Activated T-helper 1 cell treated with anti-CD3 and anti-CD28 coated beads, Interleukin-12 subunit alpha, Interleukin-12 subunit beta, Interleukin-2, Interleukin-4 antibody, amounts not matched to agents 30 ng/mL and 10 ng/mL and 1 ng/mL, durations not matched to agents 14 hours and 24 hours and 36 hours (primary cell): ENCODE data around the gene MYOZ1. TPM values are rescaled to one million over a fixed set of nuclear protein-coding genes. Genes with fewer than 3 reads are reported as not detected.
"Not testable (repeated sequence)": the region's sequence is repeated elsewhere in the genome, so short reads cannot be mapped to it uniquely, and the experiment has no call there.

Source experiments
- DNase-seq: peaks from one replicate; pipeline ENCODE4 v3.0.0; 2021; ENCODE audit warnings: low spot score
- H3K27ac Mint-ChIP-seq: one replicate; pipeline ENCODE4 v1.8.0; 2021; ENCODE audit warnings: mild to moderate bottlenecking, mixed read lengths
- H3K27me3 Mint-ChIP-seq: one replicate; pipeline ENCODE4 v1.8.0; 2022; ENCODE audit warnings: mild to moderate bottlenecking, moderate library complexity, mixed read lengths; ENCODE audit not compliant: insufficient read depth
- H3K36me3 Mint-ChIP-seq: one replicate; pipeline ENCODE4 v1.8.0; 2021; ENCODE audit warnings: low read depth, mixed read lengths
- H3K4me1 Mint-ChIP-seq: one replicate; pipeline ENCODE4 v1.8.0; 2021; ENCODE audit warnings: low read depth, mixed read lengths
- H3K4me3 Mint-ChIP-seq: one replicate; pipeline ENCODE4 v1.8.0; 2021; ENCODE audit warnings: mild to moderate bottlenecking, moderate library complexity, mixed read lengths
- H3K9me3 Mint-ChIP-seq: one replicate; pipeline ENCODE4 v1.8.0; 2021; ENCODE audit warnings: mixed read lengths
- intact Hi-C: fragments of 100-400 bp; cut with micrococcal nuclease; formaldehyde crosslinking; loops from one replicate; pipeline ENCODE4 v1.15.1; 2024
- total RNA-seq: library from RNA; stranded (reverse); gene quantifications from 2 replicates; pipeline ENCODE4 v1.2.3, GENCODE V29; 2022

The MYOZ1 gene, protein sequence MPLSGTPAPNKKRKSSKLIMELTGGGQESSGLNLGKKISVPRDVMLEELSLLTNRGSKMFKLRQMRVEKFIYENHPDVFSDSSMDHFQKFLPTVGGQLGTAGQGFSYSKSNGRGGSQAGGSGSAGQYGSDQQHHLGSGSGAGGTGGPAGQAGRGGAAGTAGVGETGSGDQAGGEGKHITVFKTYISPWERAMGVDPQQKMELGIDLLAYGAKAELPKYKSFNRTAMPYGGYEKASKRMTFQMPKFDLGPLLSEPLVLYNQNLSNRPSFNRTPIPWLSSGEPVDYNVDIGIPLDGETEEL
- total RNA-seq: not detected in 2 replicates

- no peak within 1 kb of the TSS for H3K27ac Mint-ChIP-seq
- peaks cover 23% of the 10 kb centered on the region for H3K4me1 Mint-ChIP-seq
- no peak within 1 kb of the TSS for H3K4me3 Mint-ChIP-seq
- no peak for DNase-seq
- peaks cover 7% of the 10 kb centered on the region for H3K27me3 Mint-ChIP-seq
- H3K9me3 Mint-ChIP-seq: no peaks in the 10 kb centered on the region
- no peaks in the 10 kb centered on the region for H3K36me3 Mint-ChIP-seq
- intact Hi-C loops: loop anchor here (5.0 kb wide), 1 partner anchor 284 kb away; the partner anchor contains the start of gene CFAP70
Measured at GRCh38 chr10:73641328-73642060, at the start of gene MYOZ1. MYOZ1 (minus strand) TSS chr10:73641474; CDS start chr10:73640017, 1,457 bp downstream.

DNA sequence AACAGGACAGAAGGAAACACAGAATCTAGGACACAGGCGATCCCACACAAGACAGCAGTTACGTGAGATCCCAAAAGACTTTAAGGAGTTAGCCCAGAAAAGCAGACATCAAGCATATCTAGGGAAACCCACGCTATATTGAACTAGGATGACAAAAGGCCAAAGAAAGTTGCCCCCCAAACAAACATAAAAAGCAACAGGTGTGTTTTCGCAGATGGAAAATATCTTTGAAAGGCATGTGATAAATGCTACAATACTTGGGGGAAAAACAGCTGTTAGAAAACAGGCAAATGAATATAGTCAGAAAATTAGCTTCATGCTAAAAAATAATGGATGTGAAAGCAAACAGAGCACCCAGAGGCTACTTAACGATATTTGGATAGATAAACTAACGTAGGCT, 49.5 kb upstream of the MYOZ1 start:
- H3K27me3 Mint-ChIP-seq, intact Hi-C loops, DNase-seq, H3K36me3 Mint-ChIP-seq, H3K4me3 Mint-ChIP-seq, H3K4me1 Mint-ChIP-seq, H3K9me3 Mint-ChIP-seq, H3K27ac Mint-ChIP-seq: not testable (repeated sequence)

DNA sequence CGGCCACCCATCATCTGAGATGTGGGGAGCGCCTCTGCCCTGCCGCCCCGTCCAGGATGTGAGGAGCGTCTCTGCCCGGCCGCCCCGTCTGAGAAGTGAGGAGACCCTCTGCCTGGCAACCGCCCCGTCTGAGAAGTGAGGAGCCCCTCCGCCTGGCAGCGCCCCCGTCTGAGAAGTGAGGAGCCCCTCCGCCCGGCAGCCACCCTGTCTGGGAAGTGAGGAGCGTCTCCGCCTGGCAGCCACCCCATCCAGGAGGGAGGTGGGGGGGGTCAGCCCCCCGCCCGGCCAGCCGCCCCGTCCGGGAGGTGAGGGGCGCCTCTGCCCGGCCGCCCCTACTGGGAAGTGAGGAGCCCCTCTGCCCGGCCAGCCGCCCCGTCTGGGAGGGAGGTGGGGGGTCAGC, 48.3 kb upstream of the MYOZ1 start:
- H3K4me3 Mint-ChIP-seq, H3K27me3 Mint-ChIP-seq, DNase-seq, H3K9me3 Mint-ChIP-seq, H3K27ac Mint-ChIP-seq, intact Hi-C loops, H3K4me1 Mint-ChIP-seq, H3K36me3 Mint-ChIP-seq: not testable (repeated sequence)

- DNase-seq, H3K4me1 Mint-ChIP-seq, H3K27me3 Mint-ChIP-seq, H3K9me3 Mint-ChIP-seq, H3K27ac Mint-ChIP-seq, H3K4me3 Mint-ChIP-seq, intact Hi-C loops, H3K36me3 Mint-ChIP-seq: not testable (repeated sequence)
Measured at GRCh38 chr10:73687641-73688040, 46.4 kb upstream of the MYOZ1 start.

GRCh38 chr10:73674546-73674945, 33.3 kb upstream of the MYOZ1 start:
- H3K9me3 Mint-ChIP-seq, H3K27me3 Mint-ChIP-seq, H3K36me3 Mint-ChIP-seq, intact Hi-C loops, DNase-seq, H3K27ac Mint-ChIP-seq, H3K4me3 Mint-ChIP-seq, H3K4me1 Mint-ChIP-seq: not testable (repeated sequence)

GRCh38 chr10:73668378-73668777, 27.1 kb upstream of the MYOZ1 start:
- intact Hi-C loops, H3K4me3 Mint-ChIP-seq, H3K9me3 Mint-ChIP-seq, DNase-seq, H3K27me3 Mint-ChIP-seq, H3K4me1 Mint-ChIP-seq, H3K27ac Mint-ChIP-seq, H3K36me3 Mint-ChIP-seq: not testable (repeated sequence)

- H3K36me3 Mint-ChIP-seq, H3K4me3 Mint-ChIP-seq, H3K9me3 Mint-ChIP-seq, H3K27me3 Mint-ChIP-seq, H3K4me1 Mint-ChIP-seq, H3K27ac Mint-ChIP-seq, intact Hi-C loops, DNase-seq: not testable (repeated sequence)
Measured at GRCh38 chr10:73666153-73666809, 25.0 kb upstream of the MYOZ1 start.

DNA sequence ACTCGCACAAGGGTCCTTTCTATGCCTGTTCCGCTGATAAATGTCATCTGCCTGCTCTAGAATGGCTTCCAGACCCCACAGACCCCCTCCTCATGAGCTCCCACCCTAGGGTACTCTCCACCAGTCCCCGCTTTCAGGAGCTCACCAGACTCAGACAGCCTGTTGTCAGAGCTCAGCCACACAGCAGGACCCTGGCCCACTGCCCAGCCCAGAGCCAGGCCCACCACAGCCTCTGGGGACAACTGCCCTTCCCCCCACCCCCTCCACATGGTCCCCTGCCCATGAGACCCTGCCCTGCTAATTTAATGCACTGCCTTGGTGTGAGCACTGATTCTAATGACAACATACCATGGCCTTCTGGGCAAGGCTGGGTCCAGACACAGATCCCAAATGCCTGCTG, 24.3 kb upstream of the MYOZ1 start:
- H3K4me1 Mint-ChIP-seq, H3K27ac Mint-ChIP-seq, DNase-seq, H3K9me3 Mint-ChIP-seq, H3K4me3 Mint-ChIP-seq, intact Hi-C loops, H3K36me3 Mint-ChIP-seq, H3K27me3 Mint-ChIP-seq: not testable (repeated sequence)

DNA sequence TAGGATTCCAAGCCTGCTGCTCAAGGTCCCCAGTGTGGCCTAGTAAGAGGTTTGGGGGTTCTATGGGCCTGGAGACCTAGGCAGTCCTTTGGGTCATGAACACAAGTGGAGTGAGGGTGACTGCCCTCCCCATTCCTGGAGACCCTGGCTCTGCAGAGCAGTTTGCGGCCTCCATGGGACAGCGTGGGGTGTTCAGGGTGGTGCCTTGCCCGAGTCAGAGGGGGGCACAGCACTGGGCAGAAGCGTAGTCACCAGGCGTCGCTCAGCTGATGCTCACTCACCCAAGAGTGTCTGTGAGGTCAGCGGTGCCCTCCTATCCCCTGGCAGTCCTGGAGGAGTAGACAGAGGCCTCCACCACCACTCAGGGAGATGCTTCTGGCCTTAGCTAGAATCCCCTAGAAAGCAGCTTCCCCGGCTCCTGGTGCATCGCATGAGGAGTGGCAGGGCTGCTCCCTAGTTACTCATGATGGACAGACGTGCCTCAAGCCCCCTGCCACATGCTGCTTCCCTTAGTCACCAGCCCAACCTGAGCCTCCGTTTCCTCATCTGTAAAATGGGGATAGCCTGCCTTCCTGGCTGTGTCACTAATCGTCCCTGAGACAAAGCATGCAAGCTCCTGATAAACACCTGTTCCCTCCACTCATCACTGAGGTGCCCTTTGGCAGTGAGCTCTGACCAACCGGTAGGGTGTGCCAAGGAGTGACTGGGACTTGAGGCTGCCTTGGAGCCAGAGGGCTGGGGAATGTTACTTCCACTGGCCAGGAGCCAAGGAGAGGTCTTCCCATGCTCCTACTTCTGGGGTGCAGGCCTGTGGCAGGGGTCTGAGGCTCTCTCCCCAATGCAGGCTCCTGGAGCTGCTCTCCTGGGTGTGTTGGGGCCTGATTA, 23.1 kb upstream of the MYOZ1 start:
- H3K4me1 Mint-ChIP-seq, H3K9me3 Mint-ChIP-seq, H3K27ac Mint-ChIP-seq, H3K36me3 Mint-ChIP-seq, H3K27me3 Mint-ChIP-seq, H3K4me3 Mint-ChIP-seq, DNase-seq, intact Hi-C loops: not testable (repeated sequence)

DNA sequence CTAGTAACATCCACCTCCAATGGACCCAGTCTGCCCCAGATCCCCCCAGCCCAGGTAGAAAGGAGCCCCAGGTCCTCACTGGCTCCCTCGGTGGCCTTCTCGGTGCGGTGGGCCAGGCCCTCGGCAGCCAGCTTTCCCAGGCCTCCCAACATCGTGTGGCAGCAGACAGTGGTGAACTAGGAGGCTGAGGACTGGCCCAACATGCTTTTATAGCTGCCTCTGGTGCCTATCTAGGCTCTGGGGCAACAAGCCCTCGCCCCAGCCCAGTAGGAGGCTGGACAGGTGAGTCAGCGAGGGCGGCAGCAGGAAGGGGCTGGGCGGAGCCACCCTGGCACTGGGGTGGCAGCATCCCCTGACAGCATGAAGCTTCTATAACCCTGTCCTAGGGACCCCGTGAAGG, 22.3 kb upstream of the MYOZ1 start:
- H3K27ac Mint-ChIP-seq, H3K9me3 Mint-ChIP-seq, DNase-seq, H3K36me3 Mint-ChIP-seq, H3K4me1 Mint-ChIP-seq, H3K4me3 Mint-ChIP-seq, intact Hi-C loops, H3K27me3 Mint-ChIP-seq: not testable (repeated sequence)

DNA sequence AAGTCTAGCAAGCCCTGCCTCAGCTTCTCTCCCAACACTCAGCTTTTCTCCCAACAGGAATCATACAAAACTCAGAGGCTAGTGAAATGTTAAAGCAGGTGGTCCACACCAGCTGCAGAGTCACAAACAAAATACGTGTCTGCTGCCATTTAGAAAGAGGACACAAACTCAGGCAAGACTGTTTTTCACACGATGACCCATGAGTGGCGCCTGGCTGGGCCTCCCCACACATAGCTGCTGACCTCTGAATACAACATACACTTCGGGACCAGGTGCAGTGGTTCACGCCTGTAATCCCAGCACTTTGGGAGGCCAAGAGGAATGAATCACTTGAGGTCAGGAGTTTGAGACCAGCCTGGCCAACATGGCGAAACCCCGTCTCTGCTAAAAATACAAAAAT, 21.4 kb upstream of the MYOZ1 start:
- H3K9me3 Mint-ChIP-seq, H3K4me1 Mint-ChIP-seq, intact Hi-C loops, DNase-seq, H3K36me3 Mint-ChIP-seq, H3K27me3 Mint-ChIP-seq, H3K27ac Mint-ChIP-seq, H3K4me3 Mint-ChIP-seq: not testable (repeated sequence)

DNA sequence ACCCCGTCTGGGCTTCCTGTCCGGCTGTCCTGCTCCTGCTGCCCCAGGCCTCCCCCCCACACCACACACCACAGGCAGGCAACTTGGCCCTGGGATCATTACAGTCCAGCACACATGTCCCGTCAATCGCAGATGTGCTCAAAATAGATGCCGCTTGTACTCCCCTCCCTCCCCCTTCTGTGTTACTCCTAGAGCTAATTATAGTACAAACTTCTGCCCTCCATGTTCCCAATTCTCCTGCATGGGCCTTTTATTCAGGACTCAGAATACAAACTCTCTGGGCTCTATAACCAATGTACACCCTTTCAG, 14.7 kb upstream of the MYOZ1 start, which contains the start of gene SYNPO2L:
SYNPO2L (minus strand) TSS at position 40 of the 309 bp plus-strand sequence. CDS start 107 bp downstream, outside the sequence.
- H3K4me3 Mint-ChIP-seq: no peak within 1 kb of the TSS
- H3K27ac Mint-ChIP-seq: no peak within 1 kb of the TSS
- no peaks in the 10 kb centered on the region for H3K36me3 Mint-ChIP-seq
- no peaks in the 10 kb centered on the region for H3K27me3 Mint-ChIP-seq
- no peak for DNase-seq
- no peaks in the 10 kb centered on the region for H3K9me3 Mint-ChIP-seq
- intact Hi-C loops: no loop called here
- no peaks in the 10 kb centered on the region for H3K4me1 Mint-ChIP-seq
